GM12878 (cell line): ENCODE data around the gene KCND3. TPM values are rescaled to one million over a fixed set of nuclear protein-coding genes. Genes with fewer than 3 reads are reported as not detected.

Experiments
- ATAC-seq: fragments of 200-7000 bp; cut with Tn5 transposase; 3 replicates; pipeline ENCODE4 v1.9.1; 2020; ENCODE audit warnings: mild to moderate bottlenecking, moderate library complexity
- BruUV-seq: library from RNA; stranded (reverse); fragments of 400-500 nt; replicated peaks from 2 replicates; lab custom pipeline; 2021; lab: Mats Ljungman, UMichigan
- CTCF ChIA-PET: fragments of 300-600 bp; sonication (Branson Sonifier 250); formaldehyde crosslinking; extraction: SDS; loops from one replicate; lab custom pipeline; 2021; ENCODE audit warnings: inconsistent platforms; lab: Yijun Ruan, JAX
- POLR2A ChIA-PET: fragments of 350-600 bp; formaldehyde crosslinking; extraction: SDS; loops from one replicate; lab custom pipeline; 2021; ENCODE audit warnings: inconsistent platforms; lab: Charles Lee
- RAD21 ChIA-PET: fragments of 300-600 bp; sonication (Branson Sonifier 250); formaldehyde crosslinking; loops from one replicate; lab custom pipeline; 2023; ENCODE audit warnings: antibody characterized with exemption; ENCODE audit not compliant: unreplicated experiment; lab: Charles Lee
- SMC1A ChIA-PET: fragments of 300-600 bp; sonication (Branson Sonifier 250); formaldehyde crosslinking; loops from one replicate; lab custom pipeline; 2023; ENCODE audit not compliant: unreplicated experiment, uncharacterized antibody; lab: Charles Lee
- DNase-seq: peaks from one replicate; pipeline ENCODE4 v3.0.0-alpha.2; 2011; ENCODE audit warnings: low read depth, low spot score
- FAIRE-seq: peaks from 3 replicates; lab custom pipeline; 2011; peaks lifted over from hg19 to GRCh38; lab: Jason Lieb, UNC
- H2AFZ ChIP-seq: 2 replicates; pipeline ENCODE4 v1.6.0; 2011; ENCODE audit warnings: low read depth, low read length, control low read depth; ENCODE audit not compliant: control insufficient read depth
- H3K27ac ChIP-seq: 2 replicates; pipeline ENCODE4 v1.5.1; 2011; ENCODE audit warnings: control low read depth; ENCODE audit not compliant: control insufficient read depth, insufficient read depth
- H3K27me3 ChIP-seq, 2 experiments: replicated peaks in 1 of 2; 2 replicates each; pipeline versions ENCODE4 v1.6.0 to v1.6.1; 2011; ENCODE audit warnings: low read length in 1 of 2; ENCODE audit not compliant: control insufficient read depth in 2 of 2, insufficient read depth in 2 of 2
- H3K36me3 ChIP-seq, 2 experiments: 2 replicates each; pipeline ENCODE4 v1.5.1; 2011; ENCODE audit warnings: low read length in 1 of 2; ENCODE audit not compliant: control insufficient read depth in 2 of 2, insufficient read depth in 2 of 2
- H3K4me1 ChIP-seq: 2 replicates; pipeline ENCODE4 v1.6.1; 2011; ENCODE audit warnings: mild to moderate bottlenecking, low read length, moderate library complexity, mixed read lengths; ENCODE audit not compliant: control insufficient read depth, insufficient read depth
- H3K4me2 ChIP-seq: 2 replicates; pipeline ENCODE4 v1.6.0; 2011; ENCODE audit warnings: control low read depth; ENCODE audit not compliant: control insufficient read depth, insufficient read depth
- H3K4me3 ChIP-seq: fragments of 200-600 bp; sonication (generic); 2 replicates; pipeline ENCODE4 v1.5.1; 2016
- H3K79me2 ChIP-seq: 2 replicates; pipeline ENCODE4 v1.6.0; 2011; ENCODE audit warnings: low read length; ENCODE audit not compliant: control insufficient read depth, insufficient read depth
- H3K9ac ChIP-seq: 2 replicates; pipeline ENCODE4 v1.8.0; 2011; ENCODE audit warnings: low read length, control low read depth, mixed read lengths; ENCODE audit not compliant: control insufficient read depth, insufficient read depth
- H3K9me3 ChIP-seq: replicated peaks from 3 replicates; pipeline ENCODE4 v1.5.1; 2011; ENCODE audit warnings: mild to moderate bottlenecking, low read length; ENCODE audit not compliant: control insufficient read depth, insufficient read depth
- H4K20me1 ChIP-seq: 2 replicates; pipeline ENCODE4 v1.6.0; 2011; ENCODE audit not compliant: control insufficient read depth, insufficient read depth
- EED ChIP-seq: sonication (generic); IDR thresholded peaks from 2 replicates; pipeline ENCODE4 v1.6.1; 2016; ENCODE audit warnings: antibody characterized with exemption, low read depth
- HDAC2 ChIP-seq: fragments of 200-600 bp; sonication (generic); IDR thresholded peaks from 2 replicates; pipeline ENCODE4 v1.6.1; 2017
- SMC3 ChIP-seq: IDR thresholded peaks from 2 replicates; pipeline ENCODE4 v1.6.1; 2011; ENCODE audit warnings: low read length, improper control_type of control experiment, borderline replicate concordance
- TAF1 ChIP-seq: IDR thresholded peaks from 2 replicates; pipeline ENCODE4 v1.6.1; 2011; ENCODE audit warnings: mild to moderate bottlenecking, low read depth, low read length, borderline replicate concordance
- WGBS: methylation state at CpG from one replicate; pipeline ENCODE4 v1.1.6; 2016; ENCODE audit warnings: low lambda C conversion rate; ENCODE audit not compliant: insufficient replicate concordance, insufficient coverage; ENCODE audit errors: missing lambda C conversion rate; 5-methylcytosine and 5-hydroxymethylcytosine counted together
- in situ Hi-C: fragments of 300-500 bp; cut with MboI; formaldehyde crosslinking; loops from 9 replicates; pipeline ENCODE4 v1.14.3; 2018; ENCODE audit warnings: mixed read lengths
- intact Hi-C: fragments of 100-400 bp; cut with micrococcal nuclease; formaldehyde crosslinking; loops from one replicate; pipeline ENCODE4 v1.14.2; 2022; ENCODE audit not compliant: unreplicated experiment
- polyA plus RNA-seq, 11 experiments: library from polyadenylated mRNA; depleted of rRNA in 4 of 11; unstranded in 6 of 11; stranded (reverse) in 5 of 11; fragments of >200 nt; fragmentation: Nextera tagmentation in 4 of 11; fragmentation: Illumina TruSeq in 1 of 11; extraction: Ambion mirVana in 4 of 11; extraction: Trizol in 1 of 11; gene quantifications; 1 replicate in 1 of 11; 2 replicates in 10 of 11; pipeline versions ENCODE4 v1.2.1 to v1.2.3, GENCODE V29; 2011 to 2016; ENCODE audit warnings: inconsistent platforms in 2 of 11, missing spikeins in 2 of 11, low read depth in 1 of 11
- total RNA-seq, 4 experiments: library from RNA; depleted of rRNA in 3 of 4; stranded (reverse); fragments of >200 nt in 3 of 4; fragmentation: Illumina TruSeq in 1 of 4; extraction: Trizol in 1 of 4; gene quantifications; 2 replicates each; pipeline versions ENCODE4 v1.2.1 to v1.2.3, GENCODE V29; 2013 to 2021
- TF ChIP-seq, protein P1 (sequence below): fragments of 150-350 bp; IDR thresholded peaks from 2 replicates; pipeline ENCODE4 v1.6.1; 2014; ENCODE audit warnings: mild to moderate bottlenecking, low read depth, low read length

KCND3 gene
- total and polyA plus RNA-seq, 10 of the 15 experiments (the other 5 are each of a cell fraction or from before 2014, with no cell fraction given), result 0.02 TPM; not detected in 9

- DNase-seq (no peak), ATAC-seq (no peak), FAIRE-seq (no peak)
- intact Hi-C loops (no loop called here), in situ Hi-C loops (no loop called here)
- TF ChIP-seq, protein P1, sequence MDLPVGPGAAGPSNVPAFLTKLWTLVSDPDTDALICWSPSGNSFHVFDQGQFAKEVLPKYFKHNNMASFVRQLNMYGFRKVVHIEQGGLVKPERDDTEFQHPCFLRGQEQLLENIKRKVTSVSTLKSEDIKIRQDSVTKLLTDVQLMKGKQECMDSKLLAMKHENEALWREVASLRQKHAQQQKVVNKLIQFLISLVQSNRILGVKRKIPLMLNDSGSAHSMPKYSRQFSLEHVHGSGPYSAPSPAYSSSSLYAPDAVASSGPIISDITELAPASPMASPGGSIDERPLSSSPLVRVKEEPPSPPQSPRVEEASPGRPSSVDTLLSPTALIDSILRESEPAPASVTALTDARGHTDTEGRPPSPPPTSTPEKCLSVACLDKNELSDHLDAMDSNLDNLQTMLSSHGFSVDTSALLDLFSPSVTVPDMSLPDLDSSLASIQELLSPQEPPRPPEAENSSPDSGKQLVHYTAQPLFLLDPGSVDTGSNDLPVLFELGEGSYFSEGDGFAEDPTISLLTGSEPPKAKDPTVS, result no peak
- TF ChIP-seq TAF1 (no peak), SMC3 (no peak), HDAC2 (no peak), EED (no peak)
- Histone ChIP-seq H3K4me3 (no peak overlapping the region), H3K27ac (no peak overlapping the region), H3K4me1 (no peaks in the 10 kb centered on the region), H3K36me3 (no peaks in the 10 kb centered on the region), H3K79me2 (no peaks in the 10 kb centered on the region), H3K9ac (no peak overlapping the region), H2AFZ (no peak overlapping the region), H3K27me3 (peaks cover 0 to 2% of the 10 kb centered on the region in 2 experiments; a peak in 3 of 4 replicates), H3K9me3 (no peaks in the 10 kb centered on the region), H4K20me1 (no peaks in the 10 kb centered on the region), H3K4me2 (no peak overlapping the region)
- CTCF ChIA-PET, result no interaction called here
- WGBS, result 4% methylated on average over 6 of the region's 6 CpGs
- SMC1A ChIA-PET, result no interaction called here
- POLR2A ChIA-PET, result no interaction called here
- no TSS peak for BruUV-seq
- RAD21 ChIA-PET, result no interaction called here
Observed at GRCh38 chr1:111937147-111937725, 52.2 kb downstream of the KCND3 start.
